ENCODE data around the gene MAGEB17. TPM values are rescaled to one million over a fixed set of nuclear protein-coding genes. Genes with fewer than 3 reads are reported as not detected.
A peak's percentile ranks its signal among the peaks of the same experiment; 100 is the strongest.

MAGEB17 gene
- total RNA-seq, 1 experiment from 2014 or later, result 0.87 TPM

- Histone ChIP-seq H3K4me3 (ENCODE audit: low read length) (no peak overlapping the region), H3K4me1 (ENCODE audit: insufficient read depth, low read length) (peaks cover 10% of the 10 kb centered on the region; the same call in 1 of the 2 replicates), H3K4me2 (ENCODE audit: low read length) (no peak overlapping the region), H3K9ac (ENCODE audit: low read length) (no peak overlapping the region), H3K9me2 (replicated peaks; ENCODE audit: low read length) (no peaks in the 10 kb centered on the region), H3K9me3 (ENCODE audit: low read length) (no peaks in the 10 kb centered on the region), H3K36me3 (ENCODE audit: low read depth, low read length) (no peaks in the 10 kb centered on the region), H3K27ac (ENCODE audit: low read length) (no peak overlapping the region), H3K27me3 (ENCODE audit: low read length) (no peaks in the 10 kb centered on the region), H4K20me1 (ENCODE audit: low read length) (no peaks in the 10 kb centered on the region), H2AFZ (ENCODE audit: low read length) (no peak overlapping the region), H3K79me2 (ENCODE audit: low read length) (no peaks in the 10 kb centered on the region), H3F3A (ENCODE audit: low read length, unreplicated experiment) (no peaks in the 10 kb centered on the region)
- ChIA-PET POLR2A (ENCODE audit: unreplicated experiment) (no interaction called here), CTCF (interaction anchor here (0.8 to 1.5 kb wide), 2 partner anchors 89 to 282 kb away, joined by 6 to 7 read pairs; partner anchors contain the start of gene GRPR)
- no peak for TF ChIP-seq EZH2phosphoT487 (IDR thresholded peaks at IDR 0.05; ENCODE audit: borderline replicate concordance, low read length)
- peak; percentile 58 for TF ChIP-seq CTCF (conservative IDR thresholded peaks at IDR 0.05; ENCODE audit: low read depth, low read length)
- TF ChIP-seq EZH2 (IDR thresholded peaks at IDR 0.05; ENCODE audit: low read length, unreplicated experiment), result no peak
- intact Hi-C loops (cut with micrococcal nuclease), result loop anchor here (1.0 kb wide), 1 partner anchor 89 kb away; the partner anchor contains the start of gene GRPR
- ATAC-seq (peak; percentile 60), DNase-seq (peak; percentile 42)
- BruUV-seq (replicated peaks), result no TSS peak
Measured at GRCh38 chrX:16212436-16212835, 45.2 kb downstream of the MAGEB17 start.

GRCh38 chrX:16213961-16214360, 46.7 kb downstream of the MAGEB17 start:
- ChIA-PET CTCF (no interaction called here), POLR2A (ENCODE audit: unreplicated experiment) (no interaction called here)
- no peak overlapping the region for H3K9ac ChIP-seq (ENCODE audit: low read length)
- TF ChIP-seq EZH2 (IDR thresholded peaks at IDR 0.05; ENCODE audit: low read length, unreplicated experiment), result no peak
- TF ChIP-seq CTCF (conservative IDR thresholded peaks at IDR 0.05; ENCODE audit: low read depth, low read length), result no peak
- TF ChIP-seq EZH2phosphoT487 (IDR thresholded peaks at IDR 0.05; ENCODE audit: borderline replicate concordance, low read length), result no peak
- H3K36me3 ChIP-seq (ENCODE audit: low read depth, low read length), result no peaks in the 10 kb centered on the region
- peaks cover 10% of the 10 kb centered on the region; the same call in 1 of the 2 replicates for H3K4me1 ChIP-seq (ENCODE audit: insufficient read depth, low read length)
- H2AFZ ChIP-seq (ENCODE audit: low read length), result no peak overlapping the region
- no peak overlapping the region for H3K27ac ChIP-seq (ENCODE audit: low read length)
- ATAC-seq (no peak), DNase-seq (no peak)
- H3K9me3 ChIP-seq (ENCODE audit: low read length), result no peaks in the 10 kb centered on the region
- H3K79me2 ChIP-seq (ENCODE audit: low read length), result no peaks in the 10 kb centered on the region
- H3F3A ChIP-seq (ENCODE audit: low read length, unreplicated experiment), result no peaks in the 10 kb centered on the region
- no TSS peak for BruUV-seq (replicated peaks)
- no peak overlapping the region for H3K4me2 ChIP-seq (ENCODE audit: low read length)
- H3K4me3 ChIP-seq (ENCODE audit: low read length), result no peak overlapping the region
- intact Hi-C loops (cut with micrococcal nuclease), result no loop called here
- H4K20me1 ChIP-seq (ENCODE audit: low read length), result no peaks in the 10 kb centered on the region
- H3K27me3 ChIP-seq (ENCODE audit: low read length), result no peaks in the 10 kb centered on the region
- H3K9me2 ChIP-seq (replicated peaks; ENCODE audit: low read length), result no peaks in the 10 kb centered on the region

GRCh38 chrX:16215660-16216059, 48.4 kb downstream of the MAGEB17 start:
- intact Hi-C loops (cut with micrococcal nuclease), result no loop called here
- Histone ChIP-seq H3K27ac (ENCODE audit: low read length) (no peak overlapping the region), H3K9ac (ENCODE audit: low read length) (no peak overlapping the region), H3K9me3 (ENCODE audit: low read length) (no peaks in the 10 kb centered on the region), H3F3A (ENCODE audit: low read length, unreplicated experiment) (no peaks in the 10 kb centered on the region), H3K4me1 (ENCODE audit: insufficient read depth, low read length) (peaks cover 10% of the 10 kb centered on the region; the same call in 1 of the 2 replicates), H3K79me2 (ENCODE audit: low read length) (no peaks in the 10 kb centered on the region), H3K27me3 (ENCODE audit: low read length) (no peaks in the 10 kb centered on the region), H2AFZ (ENCODE audit: low read length) (no peak overlapping the region), H3K9me2 (replicated peaks; ENCODE audit: low read length) (no peaks in the 10 kb centered on the region), H3K36me3 (ENCODE audit: low read depth, low read length) (no peaks in the 10 kb centered on the region), H3K4me2 (ENCODE audit: low read length) (no peak overlapping the region), H3K4me3 (ENCODE audit: low read length) (no peak overlapping the region), H4K20me1 (ENCODE audit: low read length) (no peaks in the 10 kb centered on the region)
- CTCF ChIA-PET, result no interaction called here
- ATAC-seq (no peak), DNase-seq (no peak)
- no TSS peak for BruUV-seq (replicated peaks)
- POLR2A ChIA-PET (ENCODE audit: unreplicated experiment), result no interaction called here
- TF ChIP-seq EZH2phosphoT487 (IDR thresholded peaks at IDR 0.05; ENCODE audit: borderline replicate concordance, low read length) (no peak), EZH2 (IDR thresholded peaks at IDR 0.05; ENCODE audit: low read length, unreplicated experiment) (no peak), CTCF (conservative IDR thresholded peaks at IDR 0.05; ENCODE audit: low read depth, low read length) (no peak)

All from PC-3 (cell line).